IPS DF 6.9 (cell line): ENCODE results near the gene PGA3.
"Not testable (repeated sequence)": the region's sequence is repeated elsewhere in the genome, so short reads cannot be mapped to it uniquely, and the experiment has no call there.

Experiments
- DNase-seq: peaks from one replicate; pipeline ENCODE4 v3.0.0-alpha.2; 2013; ENCODE audit warnings: low read depth, low spot score
- H3K27ac ChIP-seq: one replicate; pipeline ENCODE4 v1.5.1; 2013; ENCODE audit warnings: low read length, control low read depth
- H3K27me3 ChIP-seq: 2 replicates; pipeline ENCODE4 v1.6.1; 2013; ENCODE audit warnings: mild to moderate bottlenecking, low read length; ENCODE audit not compliant: control insufficient read depth, insufficient read depth
- H3K36me3 ChIP-seq: 2 replicates; pipeline ENCODE4 v1.6.1; 2013; ENCODE audit warnings: low read length; ENCODE audit not compliant: control insufficient read depth, insufficient read depth
- H3K4me1 ChIP-seq: 2 replicates; pipeline ENCODE4 v1.6.1; 2013; ENCODE audit warnings: low read length; ENCODE audit not compliant: control insufficient read depth, insufficient read depth
- H3K4me3 ChIP-seq: 2 replicates; pipeline ENCODE4 v1.5.1; 2013; ENCODE audit warnings: mild to moderate bottlenecking, low read length
- H3K9me3 ChIP-seq: 2 replicates; pipeline ENCODE4 v1.6.1; 2013; ENCODE audit warnings: low read length, inconsistent platforms; ENCODE audit not compliant: control insufficient read depth, insufficient read depth
- whole genome bisulfite sequencing: extraction: QIAGEN DNeasy Blood & Tissue Kit; methylation state at CpG from one replicate; pipeline ENCODE4 v1.1.7; 2013; ENCODE audit warnings: mixed read lengths, missing lambda C conversion rate; ENCODE audit not compliant: insufficient read length, insufficient coverage; 5-methylcytosine and 5-hydroxymethylcytosine counted together

Gene PGA3

GRCh38 chr11:61202950-61203746, at the start of gene PGA3:
Gene PGA3, plus strand, starts transcription at chr11:61203515. Its CDS starts 50 bp downstream, at chr11:61203565.
- DNase-seq, H3K9me3 ChIP-seq, H3K4me1 ChIP-seq, H3K27ac ChIP-seq, H3K27me3 ChIP-seq, H3K36me3 ChIP-seq, H3K4me3 ChIP-seq: not testable (repeated sequence)
- no CpG with 5 or more reads among the region's 18 CpGs for WGBS

GRCh38 chr11:61153593-61154095, 49.7 kb upstream of the PGA3 start:
- H3K4me1 ChIP-seq = peaks cover 5% of the 10 kb centered on the region; the same call in 1 of the 2 replicates
- H3K27me3 ChIP-seq = no peaks in the 10 kb centered on the region
- H3K36me3 ChIP-seq = peaks cover 3% of the 10 kb centered on the region; the same call in 1 of the 2 replicates
- H3K4me3 ChIP-seq = no peak overlapping the region
- H3K9me3 ChIP-seq = no peaks in the 10 kb centered on the region
- no peak overlapping the region for H3K27ac ChIP-seq
- no CpG with 5 or more reads among the region's 2 CpGs for WGBS
- no peak for DNase-seq

GRCh38 chr11:61154528-61154927, 48.8 kb upstream of the PGA3 start:
- WGBS = no CpG with 5 or more reads among the region's 4 CpGs
- peaks cover 5% of the 10 kb centered on the region; the same call in 1 of the 2 replicates for H3K4me1 ChIP-seq
- H3K36me3 ChIP-seq = peaks cover 3% of the 10 kb centered on the region; the same call in 1 of the 2 replicates
- H3K27ac ChIP-seq = no peak overlapping the region
- no peaks in the 10 kb centered on the region for H3K27me3 ChIP-seq
- no peak overlapping the region for H3K4me3 ChIP-seq
- no peak for DNase-seq
- H3K9me3 ChIP-seq = no peaks in the 10 kb centered on the region

GRCh38 chr11:61155312-61155711, 48.0 kb upstream of the PGA3 start:
- DNase-seq = no peak
- Histone ChIP-seq H3K4me1 (no peaks in the 10 kb centered on the region), H3K27me3 (no peaks in the 10 kb centered on the region), H3K4me3 (no peak overlapping the region), H3K27ac (no peak overlapping the region), H3K9me3 (no peaks in the 10 kb centered on the region), H3K36me3 (peaks cover 3% of the 10 kb centered on the region; the same call in 1 of the 2 replicates)
- WGBS = no CpG with 5 or more reads among the region's 1 CpG

GRCh38 chr11:61155741-61156140, 47.6 kb upstream of the PGA3 start:
- no peak for DNase-seq
- H3K9me3 ChIP-seq = no peaks in the 10 kb centered on the region
- H3K36me3 ChIP-seq = peaks cover 3% of the 10 kb centered on the region; the same call in 1 of the 2 replicates
- no CpG with 5 or more reads among the region's 5 CpGs for WGBS
- no peaks in the 10 kb centered on the region for H3K4me1 ChIP-seq
- H3K27me3 ChIP-seq = no peaks in the 10 kb centered on the region
- H3K4me3 ChIP-seq = no peak overlapping the region
- H3K27ac ChIP-seq = no peak overlapping the region

- H3K36me3 ChIP-seq = peaks cover 3% of the 10 kb centered on the region; the same call in 1 of the 2 replicates
- no peaks in the 10 kb centered on the region for H3K9me3 ChIP-seq
- no peak for DNase-seq
- no peak overlapping the region for H3K27ac ChIP-seq
- no peaks in the 10 kb centered on the region for H3K27me3 ChIP-seq
- WGBS = no CpG with 5 or more reads among the region's 3 CpGs
- H3K4me3 ChIP-seq = no peak overlapping the region
- H3K4me1 ChIP-seq = peaks cover 1% of the 10 kb centered on the region; the same call in 1 of the 2 replicates
These were observed 45.6 kb upstream of the PGA3 start for GRCh38 chr11:61157743-61158142.

GRCh38 chr11:61158691-61159381, 44.5 kb upstream of the PGA3 start:
- no peak for DNase-seq
- H3K36me3 ChIP-seq = peaks cover 3% of the 10 kb centered on the region; the same call in 1 of the 2 replicates
- no peaks in the 10 kb centered on the region for H3K27me3 ChIP-seq
- peaks cover 1% of the 10 kb centered on the region; the same call in 1 of the 2 replicates for H3K4me1 ChIP-seq
- no peak overlapping the region for H3K4me3 ChIP-seq
- H3K9me3 ChIP-seq = no peaks in the 10 kb centered on the region
- WGBS = no CpG with 5 or more reads among the region's 3 CpGs
- no peak overlapping the region for H3K27ac ChIP-seq

- H3K9me3 ChIP-seq = no peaks in the 10 kb centered on the region
- WGBS = no CpG with 5 or more reads among the region's 25 CpGs
- H3K27me3 ChIP-seq = no peaks in the 10 kb centered on the region
- no peak for DNase-seq
- H3K4me3 ChIP-seq = peak overlapping the region; percentile 99; the same call in 1 of the 2 replicates
- peaks cover 1% of the 10 kb centered on the region; the same call in 1 of the 2 replicates for H3K4me1 ChIP-seq
- peaks cover 3% of the 10 kb centered on the region; the same call in 1 of the 2 replicates for H3K36me3 ChIP-seq
- H3K27ac ChIP-seq = no peak overlapping the region
These were observed 42.7 kb upstream of the PGA3 start for GRCh38 chr11:61160487-61161189.

GRCh38 chr11:61161190-61162091, 41.9 kb upstream of the PGA3 start, which contains the start of gene VPS37C:
Gene VPS37C, minus strand, starts transcription at chr11:61161426. Its CDS starts 22,597 bp downstream, at chr11:61138829.
- Histone ChIP-seq H3K36me3 (peaks cover 3% of the 10 kb centered on the region; the same call in 1 of the 2 replicates), H3K4me3 (peak within 1 kb of the TSS; percentile 99), H3K27ac (no peak within 1 kb of the TSS), H3K4me1 (peaks cover 1% of the 10 kb centered on the region; the same call in 1 of the 2 replicates), H3K9me3 (no peaks in the 10 kb centered on the region), H3K27me3 (no peaks in the 10 kb centered on the region)
- peak; percentile 27 for DNase-seq
- no CpG with 5 or more reads among the region's 85 CpGs for WGBS
